GM18526 (cell line): ENCODE results near the gene SVOP.

Experiments used
- POLR2A ChIP-seq: IDR thresholded peaks from 3 replicates; pipeline ENCODE4 v1.6.1; 2011; ENCODE audit not compliant: insufficient read length; ENCODE audit errors: extremely low read depth

Gene SVOP

DNA sequence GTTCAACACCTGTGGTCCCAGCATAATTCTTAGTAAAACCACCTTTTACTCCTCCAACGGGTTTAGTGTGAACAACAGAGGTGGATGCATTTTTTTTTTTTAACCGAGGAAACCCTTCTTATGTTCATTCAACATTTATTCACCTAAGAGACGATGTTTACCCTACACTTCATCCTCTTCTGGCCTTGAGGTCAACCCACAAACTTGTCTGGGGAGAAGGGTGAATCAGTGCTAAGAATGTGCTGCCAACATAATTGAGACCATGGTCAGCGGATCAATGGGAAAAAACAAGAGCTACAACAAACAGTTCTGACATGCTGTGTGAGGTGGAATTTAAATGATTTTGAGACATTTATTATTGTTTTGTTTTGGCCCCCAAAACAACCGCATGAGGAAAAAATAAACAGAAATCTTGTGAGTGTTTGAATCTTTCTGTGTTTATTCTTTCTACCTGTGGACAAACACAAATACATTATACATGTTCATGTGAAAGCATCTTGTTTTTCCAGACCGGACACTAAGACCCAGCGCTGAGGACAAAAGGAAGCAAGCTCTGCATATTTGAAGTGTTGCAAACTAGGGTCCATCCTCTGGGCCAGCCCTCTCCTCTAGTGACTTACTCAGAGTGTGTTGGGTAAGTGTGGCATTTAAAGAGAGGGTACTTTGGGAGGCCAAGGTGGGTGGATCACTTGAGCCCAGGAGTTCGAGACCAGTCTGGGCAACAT, 26.4 kb upstream of the SVOP start:
- TF ChIP-seq POLR2A, result no peak

DNA sequence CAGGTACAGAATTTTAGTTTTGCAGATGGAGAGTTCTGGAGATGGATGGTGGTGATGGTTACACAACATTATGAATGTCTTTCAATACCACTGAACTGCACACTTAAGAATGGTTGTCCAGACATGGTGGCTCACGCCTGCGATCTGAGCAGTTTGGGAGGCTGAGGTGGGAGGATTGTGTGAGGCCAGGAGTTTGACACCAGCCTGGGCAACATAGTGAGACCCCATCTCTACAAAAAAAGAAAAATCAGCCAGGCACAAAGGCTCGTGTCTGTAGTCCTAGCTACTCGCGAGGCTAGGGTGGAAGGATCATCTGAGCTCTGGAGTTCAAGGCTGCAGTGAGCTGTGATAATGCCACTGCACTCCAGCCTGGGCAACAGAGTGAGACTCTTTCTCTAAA, 23.4 kb upstream of the SVOP start:
- no peak for TF ChIP-seq POLR2A

DNA sequence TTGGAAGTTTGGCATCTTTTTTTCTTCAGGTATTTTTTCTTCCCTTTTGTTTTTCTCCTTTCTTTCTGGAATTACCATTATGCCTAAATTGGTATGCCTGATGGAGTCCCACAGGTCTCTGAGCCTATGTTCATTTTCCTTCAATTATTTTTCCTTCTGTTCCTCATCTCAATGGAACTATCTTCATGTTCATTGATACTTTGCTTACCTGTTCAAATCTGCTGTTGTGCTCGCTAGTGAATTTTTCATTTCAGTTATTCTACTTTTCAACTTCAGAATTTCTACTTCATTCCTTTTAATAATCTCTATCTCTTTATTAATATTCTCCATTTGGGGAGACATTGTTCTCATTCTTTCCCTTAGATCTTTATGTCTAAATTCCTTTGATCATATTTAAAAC, 16.1 kb upstream of the SVOP start:
- TF ChIP-seq POLR2A, result no peak

- TF ChIP-seq POLR2A, result no peak
Observed at GRCh38 chr12:109033239-109034196, 12.7 kb upstream of the SVOP start.

DNA sequence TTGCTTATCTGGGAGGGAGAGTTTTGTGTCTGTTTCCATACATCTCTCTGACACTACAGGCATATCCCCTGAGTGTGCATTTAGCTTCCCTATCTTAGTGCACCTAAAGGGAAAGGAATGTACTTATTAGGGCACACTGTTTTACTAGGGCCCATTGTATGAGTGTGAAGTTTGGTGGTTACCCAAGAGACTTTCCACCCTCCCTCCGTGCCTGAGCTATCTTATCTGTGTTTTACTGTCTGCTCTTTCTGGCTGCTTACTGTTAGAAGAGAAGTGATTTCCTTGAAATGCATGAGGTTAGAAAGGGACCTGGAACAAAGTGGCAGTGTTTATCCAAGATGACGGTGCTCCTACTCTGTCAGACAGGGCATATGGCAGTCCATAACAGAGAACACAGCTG, 8.5 kb upstream of the SVOP start:
- TF ChIP-seq POLR2A, result no peak

DNA sequence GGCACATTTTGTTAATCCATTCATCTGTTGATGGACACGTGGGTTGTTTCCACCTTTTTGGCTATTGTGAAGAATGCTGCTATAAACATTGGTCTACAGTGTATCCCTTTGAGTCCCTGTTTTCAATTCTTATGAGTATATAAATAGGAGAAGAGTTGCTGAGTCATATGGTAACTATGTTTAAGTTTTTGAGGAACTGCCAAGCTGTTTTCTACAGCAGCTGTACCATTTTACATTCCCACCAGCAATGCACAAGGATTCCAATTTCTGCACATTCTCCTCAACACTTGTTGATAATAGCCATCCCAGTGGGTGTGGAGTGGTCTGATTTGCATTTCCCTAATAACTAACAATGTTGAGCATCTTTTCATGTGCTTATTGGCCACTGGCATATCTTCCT, 6.9 kb upstream of the SVOP start:
- TF ChIP-seq POLR2A, result no peak

GRCh38 chr12:109020146-109020795, 597 bp downstream of the SVOP start:
- no peak for TF ChIP-seq POLR2A

- TF ChIP-seq POLR2A, result no peak
Observed at GRCh38 chr12:109018296-109018695, 2.6 kb downstream of the SVOP start.

GRCh38 chr12:109016978-109017377, 3.9 kb downstream of the SVOP start:
- no peak for TF ChIP-seq POLR2A

DNA sequence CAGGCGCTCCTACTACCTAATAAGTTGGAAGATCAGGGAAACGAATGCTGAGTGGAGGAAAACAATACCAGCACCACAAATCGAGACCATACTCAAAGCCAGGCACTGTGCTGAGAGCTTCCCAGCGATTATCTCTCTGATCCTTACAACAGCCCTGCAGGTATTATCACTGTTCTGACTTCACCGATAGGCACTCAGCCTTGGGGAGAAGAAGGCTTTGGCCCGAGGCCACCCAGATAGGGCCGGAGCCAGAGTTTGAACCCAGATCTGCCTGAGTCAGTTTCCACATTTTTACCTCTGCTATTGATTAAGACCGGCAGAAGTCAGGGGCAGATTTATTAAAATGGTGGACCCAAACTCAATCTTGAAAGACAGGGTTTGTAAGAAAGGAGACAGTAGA, 4.9 kb downstream of the SVOP start:
- no peak for TF ChIP-seq POLR2A

- TF ChIP-seq POLR2A, result no peak
Observed at GRCh38 chr12:109014984-109015765, 5.7 kb downstream of the SVOP start.

DNA sequence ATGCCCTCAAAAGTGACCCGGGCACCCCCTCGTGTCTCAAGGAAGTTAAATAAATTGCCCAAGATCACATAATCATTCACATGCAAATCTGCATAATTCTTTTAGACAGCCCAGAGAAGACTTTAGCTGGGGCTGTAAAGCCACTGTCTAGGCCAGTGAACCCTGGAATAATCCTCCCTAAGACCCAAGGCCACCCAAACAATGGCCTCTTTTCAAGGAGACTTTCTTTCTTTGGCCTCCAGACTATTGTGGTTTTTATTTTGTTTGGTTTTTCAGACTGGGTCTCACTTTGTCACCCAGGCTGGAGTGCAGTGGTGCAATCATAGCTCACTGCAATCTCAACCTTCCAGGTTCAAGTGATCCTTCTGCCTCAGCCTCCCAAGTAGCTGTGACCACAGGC, 10.6 kb downstream of the SVOP start:
- no peak for TF ChIP-seq POLR2A

- TF ChIP-seq POLR2A, result no peak
Observed at GRCh38 chr12:109009766-109010165, 11.1 kb downstream of the SVOP start.

GRCh38 chr12:109004017-109004416, 16.9 kb downstream of the SVOP start:
- TF ChIP-seq POLR2A, result no peak

GRCh38 chr12:108996320-108996719, 24.5 kb downstream of the SVOP start:
- TF ChIP-seq POLR2A, result no peak
